Kidney tubule cell (primary cell): ENCODE measurements around the gene RRN3.
"Not testable (repeated sequence)": the region's sequence is repeated elsewhere in the genome, so short reads cannot be mapped to it uniquely, and the experiment has no call there.

Source experiments
- DNase-seq: peaks from one replicate; pipeline ENCODE4 v3.0.0-alpha.2; 2018; ENCODE audit warnings: low spot score

RRN3 gene

GRCh38 chr16:15099366-15099909 is 5.4 kb upstream of the RRN3 start:
- DNase-seq: not testable (repeated sequence)

- DNase-seq: not testable (repeated sequence)
Observed at GRCh38 chr16:15096583-15096972, 2.5 kb upstream of the RRN3 start.

- not testable (repeated sequence) for DNase-seq
Observed at GRCh38 chr16:15093571-15093954, 509 bp downstream of the RRN3 start.

- DNase-seq: not testable (repeated sequence)
Observed at GRCh38 chr16:15090663-15091269, 3.3 kb downstream of the RRN3 start.

- DNase-seq: not testable (repeated sequence)
Observed at GRCh38 chr16:15082788-15083187, 11.3 kb downstream of the RRN3 start.

GRCh38 chr16:15080883-15081282 is 13.2 kb downstream of the RRN3 start:
- not testable (repeated sequence) for DNase-seq

GRCh38 chr16:15076161-15076560 is 17.9 kb downstream of the RRN3 start:
- not testable (repeated sequence) for DNase-seq

- no peak for DNase-seq
Observed at GRCh38 chr16:15073101-15073500, 21.0 kb downstream of the RRN3 start.

- DNase-seq: peak; percentile 1
Observed at GRCh38 chr16:15071916-15072769, 21.9 kb downstream of the RRN3 start.

GRCh38 chr16:15071013-15071412 is 23.1 kb downstream of the RRN3 start:
- not testable (repeated sequence) for DNase-seq

GRCh38 chr16:15066690-15067089 is 27.4 kb downstream of the RRN3 start:
- not testable (repeated sequence) for DNase-seq

- not testable (repeated sequence) for DNase-seq
Observed at GRCh38 chr16:15065961-15066360, 28.1 kb downstream of the RRN3 start.

- DNase-seq: peak; percentile 68
Observed at GRCh38 chr16:15062085-15062810, 31.8 kb downstream of the RRN3 start.

GRCh38 chr16:15059324-15059723 is 34.7 kb downstream of the RRN3 start:
- DNase-seq: no peak

GRCh38 chr16:15057681-15058417 is 36.2 kb downstream of the RRN3 start:
- no peak for DNase-seq

- no peak for DNase-seq
Observed at GRCh38 chr16:15055141-15056053, 38.7 kb downstream of the RRN3 start.

GRCh38 chr16:15054357-15055140 is 39.5 kb downstream of the RRN3 start:
- no peak for DNase-seq

- DNase-seq: no peak
Observed at GRCh38 chr16:15053904-15054303, 40.2 kb downstream of the RRN3 start.

GRCh38 chr16:15052747-15053476 is 41.2 kb downstream of the RRN3 start:
- peak; percentile 9 for DNase-seq
